HG03196 (cell line): Measurements from ENCODE around the gene ETF1.
A peak's percentile ranks its signal among the peaks of the same experiment; 100 is the strongest.
"Not testable (repeated sequence)": the region's sequence is repeated elsewhere in the genome, so short reads cannot be mapped to it uniquely, and the experiment has no call there.

ENCODE experiments used
- ATAC-seq: cut with Tn5 transposase; IDR thresholded peaks from one replicate; pipeline ENCODE4 v1.9.1; 2021; ENCODE audit not compliant: unreplicated experiment

ETF1 gene

DNA sequence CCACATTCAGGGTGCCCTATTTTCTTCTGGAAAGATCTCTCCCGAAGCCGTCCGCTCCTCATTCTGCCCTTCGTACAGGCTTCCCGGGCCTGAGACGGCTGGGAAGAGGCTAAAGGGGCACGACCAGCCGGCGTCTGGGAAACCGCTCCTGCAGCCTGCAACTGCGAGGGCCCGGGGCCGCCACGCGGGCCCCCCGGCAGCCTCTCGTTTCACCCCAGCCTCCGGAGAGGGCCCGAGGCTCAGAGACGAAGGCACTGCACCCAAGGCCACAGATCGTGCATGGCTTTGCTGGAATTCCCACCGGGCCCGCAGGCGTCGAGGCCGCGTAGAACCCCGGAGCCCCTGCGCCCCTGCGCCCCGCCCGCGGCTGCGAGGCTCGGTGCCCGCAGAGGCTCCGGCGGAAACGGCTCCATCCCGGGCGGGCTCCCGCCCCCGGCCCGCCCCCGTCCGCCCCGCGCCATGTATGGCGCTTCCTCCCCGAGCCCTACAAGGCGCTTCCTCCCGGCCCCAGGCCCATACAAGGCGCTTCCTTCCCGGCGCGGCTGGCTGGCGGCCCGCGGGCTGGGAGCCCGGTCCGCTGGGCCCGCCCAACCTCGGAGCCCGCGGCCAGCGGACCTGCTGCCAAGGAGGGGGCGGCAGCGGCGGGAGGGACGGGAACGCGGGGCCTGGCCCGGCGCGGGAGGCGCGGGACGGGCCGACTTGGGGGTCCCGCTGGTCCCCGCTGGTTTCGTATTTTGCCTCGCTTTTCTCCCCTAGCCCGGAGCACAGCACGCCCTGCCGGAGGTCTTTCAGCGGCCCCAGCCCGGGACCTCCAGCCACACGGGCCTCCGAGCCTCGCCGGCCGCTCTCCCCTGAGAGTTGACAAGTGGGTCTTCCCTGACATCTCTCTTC, 51.1 kb downstream of the ETF1 start:
- peak; percentile 93 for ATAC-seq

DNA sequence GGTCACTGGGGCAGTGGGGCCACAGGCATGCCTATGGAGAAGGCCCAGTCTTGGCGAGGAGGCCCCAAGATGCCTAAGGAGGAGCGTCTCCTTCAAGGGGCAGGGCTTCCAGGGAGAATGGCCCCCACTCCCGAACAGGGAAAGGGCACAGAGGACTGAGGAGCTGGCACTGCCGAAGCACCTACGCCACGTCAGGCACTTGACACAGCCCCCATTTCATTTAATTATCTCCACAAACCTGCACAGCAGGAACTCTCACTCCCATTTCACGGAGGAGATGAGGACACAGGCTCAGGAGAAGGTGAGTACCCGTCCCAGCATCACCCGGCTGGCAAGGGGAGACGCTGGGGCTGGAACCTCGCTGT, 51.8 kb downstream of the ETF1 start:
- ATAC-seq: no peak

DNA sequence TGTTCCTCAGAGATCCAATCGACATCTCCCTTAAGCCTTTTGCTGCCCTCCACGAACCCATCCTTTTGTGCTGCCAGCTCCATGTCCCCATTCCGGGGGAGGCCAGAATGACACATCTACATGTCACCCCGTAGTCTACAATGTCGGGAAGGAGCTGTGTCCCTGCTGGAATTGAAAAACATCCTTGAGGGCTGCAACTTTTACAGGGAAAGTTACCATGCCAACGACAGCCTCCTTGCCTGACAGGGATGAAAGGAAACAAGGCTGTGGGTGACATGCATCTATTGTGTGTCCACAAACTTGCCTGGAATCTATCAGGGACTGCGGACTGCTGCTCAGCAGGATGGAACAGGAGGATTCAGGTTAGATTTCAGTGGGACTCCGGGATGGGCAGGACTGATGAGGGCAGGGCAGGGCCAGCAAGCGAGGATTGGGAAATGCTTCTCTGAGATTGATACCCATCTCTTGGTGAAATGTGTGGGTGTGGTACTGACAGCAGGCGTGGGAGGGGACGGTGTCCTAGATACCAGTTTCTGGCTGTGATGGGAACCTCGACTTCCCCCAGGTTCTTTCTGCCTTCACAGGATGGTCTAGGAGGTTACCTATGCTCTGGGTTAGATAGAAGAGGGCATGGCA, 52.3 kb downstream of the ETF1 start:
- no peak for ATAC-seq

- no peak for ATAC-seq
Measured at GRCh38 chr5:138489683-138490061, 53.4 kb downstream of the ETF1 start.

GRCh38 chr5:138488481-138488945, 54.5 kb downstream of the ETF1 start:
- no peak for ATAC-seq

DNA sequence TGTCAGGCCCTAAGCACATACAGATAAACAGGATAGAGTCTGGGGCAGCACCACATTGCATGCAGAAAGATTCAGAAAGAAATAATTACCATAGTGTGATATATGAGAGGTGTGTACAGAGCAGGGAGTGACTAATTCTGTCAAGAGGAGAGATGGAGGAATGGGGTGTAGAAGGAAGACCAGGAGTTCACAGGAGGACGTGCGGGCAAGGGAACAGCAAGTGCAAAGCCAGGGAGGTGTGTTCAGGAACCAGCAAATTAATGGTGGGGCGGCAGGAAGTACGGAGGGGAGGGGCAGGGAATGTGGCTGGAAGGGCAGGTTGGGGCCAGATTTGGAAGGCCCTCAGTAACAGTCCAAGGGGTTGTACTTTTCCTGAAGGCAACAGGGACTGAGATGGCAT, 60.4 kb downstream of the ETF1 start:
- ATAC-seq: no peak

DNA sequence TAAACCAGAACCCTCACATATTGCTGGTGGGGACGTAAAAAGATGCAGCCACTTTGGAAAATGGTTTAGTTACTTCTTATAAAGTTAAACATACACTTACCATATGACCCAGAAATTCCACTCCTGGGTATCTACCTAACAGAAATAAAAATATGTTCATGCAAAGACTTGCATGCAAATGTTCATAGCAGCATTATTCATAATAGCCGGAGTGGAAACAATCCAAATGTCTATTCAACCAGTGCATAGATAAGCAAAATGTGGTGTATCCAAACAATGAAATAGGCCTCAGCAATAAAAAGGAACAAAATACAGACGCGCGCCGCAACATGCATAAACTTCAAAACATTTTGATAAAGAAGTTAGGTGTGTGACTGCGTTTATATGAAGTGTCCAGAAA, 66.1 kb downstream of the ETF1 start:
- no peak for ATAC-seq

DNA sequence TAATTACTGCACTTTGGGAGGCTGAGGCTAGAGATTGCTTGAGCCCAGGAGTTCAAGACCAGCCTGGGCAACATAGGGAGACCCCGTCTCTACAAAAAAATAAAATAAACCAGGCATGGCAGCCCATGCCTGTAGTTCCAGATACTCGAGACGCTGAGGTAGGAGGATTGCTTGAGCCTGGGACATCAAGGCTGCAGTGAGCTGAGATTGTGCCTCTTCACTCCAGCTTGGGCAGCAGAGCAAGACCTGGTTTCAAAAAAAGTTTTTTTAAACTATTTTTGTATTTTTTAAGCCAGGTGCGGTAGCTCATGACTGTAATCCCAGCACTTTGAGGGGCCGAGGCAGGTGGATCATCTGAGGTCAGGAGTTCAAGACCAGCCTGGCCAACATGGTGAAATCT, 69.9 kb downstream of the ETF1 start:
- not testable (repeated sequence) for ATAC-seq

DNA sequence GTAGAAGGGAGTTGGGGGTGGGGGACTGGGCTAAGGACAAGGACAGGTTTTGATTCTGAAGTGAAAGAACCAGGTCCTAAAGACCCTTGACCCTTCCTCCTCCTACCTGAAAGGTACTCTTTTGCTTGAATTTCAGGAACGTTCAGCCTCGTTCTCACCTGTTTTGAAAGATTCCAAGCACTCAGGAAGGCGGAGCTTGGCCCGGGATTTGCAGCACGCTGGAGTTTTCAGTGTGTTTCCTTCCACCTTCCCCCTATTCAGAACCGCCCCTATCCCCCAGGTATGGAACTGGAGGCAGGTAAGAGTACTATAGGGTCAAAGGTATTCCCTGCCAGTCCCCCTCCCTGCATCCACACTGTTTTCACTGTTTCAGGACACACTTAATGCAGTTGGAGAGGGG, 70.7 kb downstream of the ETF1 start:
- no peak for ATAC-seq

- ATAC-seq: no peak
Measured at GRCh38 chr5:138471052-138471361, 72.0 kb downstream of the ETF1 start.

DNA sequence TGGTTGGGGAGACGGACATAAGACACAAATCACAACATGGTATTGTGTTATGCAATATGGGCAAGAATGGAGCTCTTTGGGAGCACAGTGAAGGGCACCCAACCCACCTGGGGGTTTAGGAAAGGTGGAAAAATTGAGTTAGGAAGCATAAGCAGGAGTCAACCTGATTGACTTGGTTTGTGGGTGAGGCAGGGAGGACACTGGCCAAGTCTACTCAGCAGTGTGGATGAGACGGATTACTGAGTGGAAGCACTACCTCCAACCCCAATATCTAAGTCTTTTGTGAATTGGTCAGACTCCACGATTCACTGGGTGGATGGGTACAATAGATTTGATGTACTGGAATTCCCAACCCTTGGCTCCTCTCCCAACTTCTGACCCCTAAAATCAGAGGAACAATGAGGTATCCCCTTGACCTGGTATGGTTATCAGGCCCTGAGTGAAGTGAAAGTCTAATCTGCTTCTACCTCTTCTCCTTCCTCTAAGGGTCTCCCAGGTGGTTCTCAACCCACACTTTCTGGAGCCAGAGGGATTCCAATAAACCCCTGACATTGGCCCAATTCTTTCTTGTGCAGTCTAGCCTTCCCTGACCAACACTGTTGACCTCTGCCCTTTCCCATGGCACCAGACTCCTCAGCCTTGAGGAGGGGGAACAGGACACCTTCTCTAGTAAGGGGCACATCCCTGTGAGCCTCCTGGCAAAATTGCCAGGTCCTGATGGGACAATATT, 72.5 kb downstream of the ETF1 start:
- ATAC-seq: no peak

GRCh38 chr5:138469540-138470321, 73.3 kb downstream of the ETF1 start:
- ATAC-seq: no peak

- ATAC-seq: no peak
Measured at GRCh38 chr5:138468966-138469539, 74.0 kb downstream of the ETF1 start.

DNA sequence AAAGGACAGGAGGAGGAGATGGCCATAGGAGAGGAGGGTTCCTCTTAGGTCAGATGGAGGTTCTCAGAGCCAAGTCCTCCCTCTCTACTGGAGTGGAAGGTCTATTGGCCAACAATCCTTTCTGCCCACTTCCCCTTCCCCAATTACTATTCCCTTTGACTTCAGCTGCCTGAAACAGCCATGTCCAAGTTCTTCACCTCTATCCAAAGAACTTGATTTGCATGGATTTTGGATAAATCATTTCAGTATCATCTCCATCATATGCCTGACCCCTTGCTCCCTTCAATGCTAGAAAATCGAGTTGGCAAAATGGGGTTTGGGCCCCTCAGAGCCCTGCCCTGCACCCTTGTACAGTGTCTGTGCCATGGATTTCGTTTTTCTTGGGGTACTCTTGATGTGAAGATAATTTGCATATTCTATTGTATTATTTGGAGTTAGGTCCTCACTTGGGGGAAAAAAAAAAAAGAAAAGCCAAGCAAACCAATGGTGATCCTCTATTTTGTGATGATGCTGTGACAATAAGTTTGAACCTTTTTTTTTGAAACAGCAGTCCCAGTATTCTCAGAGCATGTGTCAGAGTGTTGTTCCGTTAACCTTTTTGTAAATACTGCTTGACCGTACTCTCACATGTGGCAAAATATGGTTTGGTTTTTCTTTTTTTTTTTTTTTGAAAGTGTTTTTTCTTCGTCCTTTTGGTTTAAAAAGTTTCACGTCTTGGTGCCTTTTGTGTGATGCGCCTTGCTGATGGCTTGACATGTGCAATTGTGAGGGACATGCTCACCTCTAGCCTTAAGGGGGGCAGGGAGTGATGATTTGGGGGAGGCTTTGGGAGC, 74.7 kb downstream of the ETF1 start:
- ATAC-seq: no peak

DNA sequence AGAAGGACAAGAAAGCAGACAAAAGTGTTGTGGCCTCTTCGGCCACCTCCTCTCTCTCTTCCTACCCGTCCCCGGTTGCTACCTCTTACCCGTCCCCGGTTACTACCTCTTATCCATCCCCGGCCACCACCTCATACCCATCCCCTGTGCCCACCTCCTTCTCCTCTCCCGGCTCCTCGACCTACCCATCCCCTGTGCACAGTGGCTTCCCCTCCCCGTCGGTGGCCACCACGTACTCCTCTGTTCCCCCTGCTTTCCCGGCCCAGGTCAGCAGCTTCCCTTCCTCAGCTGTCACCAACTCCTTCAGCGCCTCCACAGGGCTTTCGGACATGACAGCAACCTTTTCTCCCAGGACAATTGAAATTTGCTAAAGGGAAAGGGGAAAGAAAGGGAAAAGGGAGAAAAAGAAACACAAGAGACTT, 75.3 kb downstream of the ETF1 start:
- ATAC-seq: no peak

- ATAC-seq: no peak
Measured at GRCh38 chr5:138466900-138467710, 75.9 kb downstream of the ETF1 start.

DNA sequence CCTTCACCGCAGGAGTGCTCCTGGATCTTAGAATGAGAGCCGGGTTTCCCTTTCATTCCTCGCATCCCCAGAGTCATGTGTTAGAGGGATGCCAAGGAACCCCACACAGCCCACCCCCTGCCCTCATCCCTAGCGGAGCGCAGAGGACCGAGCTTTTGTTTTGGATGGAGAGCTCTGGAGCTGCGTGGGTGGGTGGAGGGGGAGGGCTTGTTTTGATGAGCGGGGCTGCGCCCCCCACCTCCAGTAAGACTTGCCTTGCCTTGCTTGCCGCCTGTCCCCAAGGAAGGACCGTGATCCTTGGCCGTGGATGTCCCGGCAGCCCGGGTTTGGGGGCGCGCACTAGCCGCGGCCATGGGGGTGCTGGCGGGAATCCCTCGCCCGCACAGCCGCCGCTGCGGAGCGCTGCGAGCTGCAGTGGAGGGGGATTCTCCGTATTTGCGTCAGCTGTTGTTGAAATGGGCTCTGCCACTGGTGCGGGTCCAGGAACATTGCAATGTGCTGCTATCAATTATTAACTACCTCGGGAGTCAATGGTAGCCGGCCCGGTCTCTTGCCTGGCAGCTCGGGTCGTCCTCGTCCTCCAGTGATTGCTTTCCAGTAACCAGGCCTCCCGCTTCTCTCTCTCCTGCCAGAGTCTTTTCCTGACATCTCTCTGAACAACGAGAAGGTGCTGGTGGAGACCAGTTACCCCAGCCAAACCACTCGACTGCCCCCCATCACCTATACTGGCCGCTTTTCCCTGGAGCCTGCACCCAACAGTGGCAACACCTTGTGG, 76.7 kb downstream of the ETF1 start:
- no peak for ATAC-seq
